ENCODE data around the gene CACNB4. TPM values are rescaled to one million over a fixed set of nuclear protein-coding genes. Genes with fewer than 3 reads are reported as not detected.

The CACNB4 gene
- total RNA-seq, 2 donors from 2014 or later, result 15.4 to 40.6 TPM

GRCh38 chr2:151975460-151976414 lies 123.1 kb downstream of the CACNB4 start:
- Histone ChIP-seq H3K4me1 (replicated peaks) (no peaks in the 10 kb centered on the region), H3K27ac (no peak overlapping the region), H3K9me3 (no peaks in the 10 kb centered on the region), H3K27me3 (replicated peaks; ENCODE audit: insufficient read depth) (no peaks in the 10 kb centered on the region), H3K4me3 (no peak overlapping the region), H3K36me3 (peaks cover 0 to 2% of the 10 kb centered on the region in 2 donors)
- intact Hi-C loops (cut with DNase I), result no loop called here
- TF ChIP-seq POLR2A (IDR thresholded peaks at IDR 0.05) (no peak), CTCF (IDR thresholded peaks at IDR 0.05) (no peak), POLR2AphosphoS5 (IDR thresholded peaks at IDR 0.05) (no peak)
- WGBS, result 93% methylated on average over 15 of the region's 15 CpGs
- DNase-seq (ENCODE audit: low spot score), result no peak

GRCh38 chr2:151974988-151975387 lies 123.9 kb downstream of the CACNB4 start:
- H3K36me3 ChIP-seq, result peaks cover 0 to 2% of the 10 kb centered on the region in 2 donors
- no peaks in the 10 kb centered on the region for H3K27me3 ChIP-seq (replicated peaks; ENCODE audit: insufficient read depth)
- TF ChIP-seq CTCF (IDR thresholded peaks at IDR 0.05) (no peak), POLR2AphosphoS5 (IDR thresholded peaks at IDR 0.05) (no peak), POLR2A (IDR thresholded peaks at IDR 0.05) (no peak)
- intact Hi-C loops (cut with DNase I), result no loop called here
- no peaks in the 10 kb centered on the region for H3K9me3 ChIP-seq
- H3K4me3 ChIP-seq, result no peak overlapping the region
- no peaks in the 10 kb centered on the region for H3K4me1 ChIP-seq (replicated peaks)
- WGBS, result 94% methylated on average over 3 of the region's 3 CpGs
- H3K27ac ChIP-seq, result no peak overlapping the region
- DNase-seq (ENCODE audit: low spot score), result no peak

GRCh38 chr2:151973901-151974199 lies 125.0 kb downstream of the CACNB4 start:
- 14% methylated on average over 8 of the region's 8 CpGs for WGBS
- Histone ChIP-seq H3K4me3 (no peak overlapping the region), H3K36me3 (peaks cover 0 to 2% of the 10 kb centered on the region in 2 donors), H3K27me3 (replicated peaks; ENCODE audit: insufficient read depth) (no peaks in the 10 kb centered on the region), H3K27ac (no peak overlapping the region), H3K9me3 (no peaks in the 10 kb centered on the region), H3K4me1 (replicated peaks) (no peaks in the 10 kb centered on the region)
- TF ChIP-seq CTCF (IDR thresholded peaks at IDR 0.05), result no peak
- TF ChIP-seq POLR2AphosphoS5 (IDR thresholded peaks at IDR 0.05), result no peak
- no peak for TF ChIP-seq POLR2A (IDR thresholded peaks at IDR 0.05)
- intact Hi-C loops (cut with DNase I), result no loop called here
- DNase-seq (ENCODE audit: low spot score), result no peak

GRCh38 chr2:151973013-151973900 lies 125.6 kb downstream of the CACNB4 start:
- no peak overlapping the region for H3K27ac ChIP-seq
- no peak overlapping the region for H3K4me3 ChIP-seq
- 54% methylated on average over 8 of the region's 8 CpGs for WGBS
- no peaks in the 10 kb centered on the region for H3K9me3 ChIP-seq
- DNase-seq (ENCODE audit: low spot score), result no peak
- TF ChIP-seq POLR2AphosphoS5 (IDR thresholded peaks at IDR 0.05) (no peak), CTCF (IDR thresholded peaks at IDR 0.05) (no peak), POLR2A (IDR thresholded peaks at IDR 0.05) (no peak)
- intact Hi-C loops (cut with DNase I), result no loop called here
- no peaks in the 10 kb centered on the region for H3K4me1 ChIP-seq (replicated peaks)
- peaks cover 0 to 2% of the 10 kb centered on the region in 2 donors for H3K36me3 ChIP-seq
- no peaks in the 10 kb centered on the region for H3K27me3 ChIP-seq (replicated peaks; ENCODE audit: insufficient read depth)

All from prostate gland (tissue), 2 donors.